HG03354 (cell line): ENCODE measurements around the gene MLC1.

Experiments
- ATAC-seq: cut with Tn5 transposase; IDR thresholded peaks from one replicate; pipeline ENCODE4 v1.9.1; 2021; ENCODE audit warnings: mild to moderate bottlenecking; ENCODE audit not compliant: unreplicated experiment, poor library complexity, severe bottlenecking

Gene MLC1

DNA sequence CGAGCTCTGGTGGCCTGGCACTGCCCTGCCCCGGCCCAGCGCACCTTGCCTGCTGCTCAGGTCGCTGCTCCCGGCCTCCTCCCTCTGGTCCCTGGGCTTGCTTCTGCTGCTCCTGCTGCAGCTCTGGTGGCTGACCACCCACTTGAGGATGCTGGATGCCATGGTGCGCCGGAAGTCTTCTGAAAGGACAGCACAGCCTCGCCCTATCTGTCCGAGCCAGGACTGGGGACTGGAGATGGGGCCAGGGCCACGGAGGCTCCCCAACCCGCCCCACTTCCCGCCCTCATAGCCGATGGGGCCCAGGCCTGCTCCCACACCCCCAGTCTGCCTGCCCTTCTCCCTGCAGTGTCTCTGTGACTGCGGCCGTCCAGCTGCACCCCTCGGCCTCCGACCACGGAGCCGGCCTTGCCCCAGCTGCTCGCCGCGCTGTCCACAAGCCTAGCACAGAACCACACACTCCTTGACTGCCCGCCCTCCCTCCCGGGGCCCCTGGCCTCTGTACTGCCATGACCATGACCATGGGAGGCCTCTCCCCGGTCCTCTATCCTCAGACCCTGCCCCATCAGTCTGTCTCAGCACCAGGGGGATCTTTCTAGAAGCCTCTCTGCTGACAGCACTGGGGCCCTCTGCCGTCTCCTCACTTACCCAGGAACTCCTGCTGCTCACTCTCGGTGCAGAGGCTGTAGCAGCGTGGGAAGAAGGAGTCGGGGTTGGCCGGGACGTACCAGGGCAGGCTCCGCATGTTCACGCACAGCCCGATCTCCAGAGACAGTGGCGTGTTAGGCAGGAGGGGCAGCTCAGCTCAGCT lies 39.8 kb downstream of the MLC1 start:
- no peak for ATAC-seq

DNA sequence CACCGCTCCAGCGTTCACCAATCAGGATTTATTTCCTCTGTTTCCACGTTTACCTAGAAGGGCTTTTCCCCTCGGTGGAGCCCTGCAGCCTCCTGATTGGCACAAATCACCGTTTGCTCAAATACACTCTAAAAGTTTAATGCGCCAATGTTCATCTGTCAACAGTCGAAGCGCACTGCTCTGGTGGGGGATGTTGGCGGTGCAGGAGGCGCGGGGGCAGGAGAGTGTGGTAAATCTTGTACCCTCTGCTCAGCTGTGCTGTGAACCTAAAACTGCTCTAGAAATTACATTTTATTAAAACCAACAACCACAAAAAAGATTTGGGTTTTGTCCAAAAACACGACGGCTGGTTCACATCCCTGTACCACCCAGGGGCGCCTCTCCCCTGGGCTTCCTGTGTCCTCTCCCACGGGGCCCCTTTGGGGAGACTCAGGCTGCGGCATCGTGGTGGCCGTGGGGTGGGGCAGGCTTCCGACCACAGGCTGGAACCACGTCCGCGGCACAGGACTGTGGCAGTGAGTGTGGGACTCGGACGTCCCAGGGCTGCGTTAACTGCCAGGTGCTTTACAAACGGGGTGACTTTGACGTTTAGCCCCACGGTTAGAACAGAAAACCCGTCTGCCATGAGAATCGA lies 40.6 kb downstream of the MLC1 start:
- ATAC-seq = no peak

DNA sequence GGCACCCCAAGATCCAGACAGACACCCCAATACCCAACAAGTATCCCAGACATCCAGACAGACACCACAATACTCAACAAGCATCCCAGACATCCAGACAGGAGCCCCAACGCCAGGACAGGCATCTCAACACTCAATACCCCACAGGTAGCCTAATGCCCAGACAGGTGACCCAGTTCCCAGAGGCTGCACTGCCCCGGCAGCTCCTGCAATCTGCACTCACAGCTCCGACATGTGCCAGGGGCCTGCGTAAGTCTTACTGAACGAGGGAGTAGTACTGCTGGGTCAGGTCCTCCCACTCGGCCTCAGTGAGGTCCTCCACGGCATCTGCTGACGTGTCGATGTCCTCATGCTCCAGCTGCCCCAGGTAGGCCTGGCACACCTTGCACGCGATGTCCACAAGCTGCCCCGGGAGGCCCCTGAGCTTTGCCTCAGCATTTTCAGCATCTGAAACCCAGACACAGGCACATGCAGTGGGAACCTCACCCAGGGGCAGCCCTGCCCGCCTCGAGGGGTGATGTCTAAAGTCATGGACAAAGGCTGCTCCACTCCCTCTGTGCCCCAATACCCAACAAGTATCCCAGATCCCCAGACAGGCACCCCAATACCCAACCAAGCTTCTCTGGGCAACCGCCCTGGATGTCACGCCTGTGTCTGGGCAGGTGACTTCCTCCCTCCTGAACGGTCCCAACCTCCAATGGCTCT lies 43.7 kb downstream of the MLC1 start:
- ATAC-seq = no peak

DNA sequence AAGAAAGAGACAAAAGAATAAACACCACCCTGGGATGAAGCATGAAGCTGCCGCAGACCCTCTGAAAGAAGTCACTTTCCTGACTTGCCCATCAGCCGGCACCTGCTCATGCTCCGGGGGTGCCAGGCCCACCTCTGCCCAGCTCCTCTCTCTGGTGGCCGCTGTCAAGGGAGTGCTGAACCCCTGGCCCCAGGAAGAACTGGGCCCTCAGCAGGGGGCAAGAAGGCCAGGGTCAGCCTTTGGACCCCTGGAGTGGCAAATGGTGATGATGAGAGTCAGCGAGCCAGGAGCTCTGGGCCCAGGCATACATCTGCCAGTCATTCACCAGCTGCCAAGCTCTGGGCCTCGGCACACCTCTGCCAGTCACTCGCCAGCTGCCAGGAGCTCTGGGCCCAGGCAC lies 44.5 kb downstream of the MLC1 start:
- ATAC-seq = no peak

DNA sequence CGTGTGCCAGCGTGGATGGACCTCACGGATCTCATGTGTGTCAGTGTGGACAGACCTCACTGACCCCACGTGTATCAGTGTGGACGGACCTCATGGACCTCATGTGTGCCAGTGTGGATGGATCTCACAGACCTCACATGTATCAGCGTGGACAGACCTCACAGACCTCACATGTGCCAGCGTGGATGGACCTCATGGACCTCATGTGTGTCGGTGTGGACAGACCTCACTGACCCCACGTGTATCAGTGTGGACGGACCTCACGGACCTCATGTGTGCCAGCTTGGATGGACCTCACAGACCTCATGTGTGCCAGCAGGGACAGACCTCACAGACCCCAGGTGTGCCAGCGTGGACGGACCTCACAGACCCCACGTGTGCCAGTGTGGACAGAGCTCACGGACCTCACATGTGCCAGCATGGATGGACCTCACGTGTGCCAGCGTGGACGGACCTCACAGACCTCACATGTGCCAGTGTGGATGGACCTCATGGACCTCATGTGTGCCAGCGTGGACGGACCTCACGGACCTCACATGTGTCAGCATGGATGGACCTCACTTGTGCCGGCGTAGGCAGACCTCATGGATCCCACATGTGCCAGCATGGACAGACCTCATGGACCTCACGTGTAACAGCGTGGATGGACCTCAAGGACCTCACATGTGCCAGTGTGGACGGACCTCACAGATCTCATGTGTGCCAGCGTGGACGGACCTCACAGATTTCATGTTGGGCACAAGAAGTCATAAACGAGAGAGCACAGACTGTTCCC lies 45.4 kb downstream of the MLC1 start:
- no peak for ATAC-seq

DNA sequence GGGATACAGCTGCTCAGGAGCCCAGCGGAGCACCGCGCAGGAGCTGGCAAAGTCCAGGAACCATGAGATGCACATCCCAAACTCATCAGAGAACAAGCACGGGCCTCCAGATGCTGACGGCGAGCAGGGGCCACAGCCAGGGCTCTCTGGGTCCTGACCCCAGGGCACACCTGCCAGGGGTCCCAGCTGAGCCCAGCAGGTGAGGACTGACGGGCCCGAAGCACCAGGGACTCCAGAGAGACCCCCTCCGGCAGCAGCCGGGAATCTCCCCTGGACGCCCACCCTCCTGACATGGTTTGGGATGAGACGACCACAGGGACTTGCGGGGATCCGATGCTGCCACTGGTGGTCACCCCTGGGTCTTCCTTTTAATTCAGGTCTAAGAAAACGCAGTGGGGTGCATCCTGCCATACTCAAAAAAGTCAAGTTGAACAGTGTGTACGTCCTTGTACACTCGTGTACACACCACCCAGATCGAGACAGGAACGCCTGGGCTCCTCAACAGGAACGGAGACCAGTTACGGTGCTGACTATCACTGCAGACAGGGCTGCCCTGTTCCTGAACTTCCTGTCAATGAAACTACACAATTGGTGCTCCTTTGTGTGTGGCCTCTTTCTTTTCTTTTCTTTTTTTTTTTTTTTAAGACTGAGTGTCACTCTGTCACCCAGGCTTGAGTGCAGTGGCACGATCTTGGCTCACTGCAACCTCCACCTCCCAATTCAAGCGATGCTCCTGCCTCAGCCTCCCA lies 49.1 kb downstream of the MLC1 start:
- ATAC-seq = no peak

DNA sequence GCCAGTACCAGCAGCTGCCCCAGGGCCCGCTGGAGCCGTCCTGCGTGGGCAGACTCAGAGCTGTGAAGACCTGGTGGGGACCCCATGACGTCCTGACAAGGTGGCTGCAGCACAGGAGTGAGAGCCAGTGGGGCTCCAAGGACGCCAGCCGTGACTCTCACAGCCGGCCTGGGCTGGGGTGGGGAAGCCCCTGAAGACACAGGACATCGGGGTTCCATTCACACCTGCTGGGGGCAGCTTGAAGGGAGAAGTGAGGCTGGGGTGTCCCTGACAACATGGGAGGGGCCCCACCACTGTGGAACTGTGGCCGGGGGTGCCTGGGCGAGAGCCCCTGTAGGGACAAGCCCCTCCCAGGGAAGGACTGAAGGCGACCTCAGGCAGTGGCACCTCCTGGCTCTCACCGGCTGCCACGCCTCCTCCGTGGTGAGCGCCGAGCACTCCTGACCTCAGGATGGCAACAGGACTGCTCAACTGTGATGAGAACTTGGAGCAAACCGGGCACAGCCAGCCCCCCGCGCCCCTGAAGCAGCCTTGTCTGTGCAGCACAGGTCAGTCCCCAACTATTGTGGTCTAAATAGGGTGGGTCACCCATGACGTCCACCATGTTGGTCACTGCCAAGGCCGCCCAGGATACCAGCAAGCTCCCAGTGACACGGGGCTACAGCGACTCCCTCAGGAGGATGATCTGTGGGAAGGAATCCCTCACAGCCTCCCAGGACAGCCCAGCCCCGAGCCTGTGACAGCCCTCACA lies 49.9 kb downstream of the MLC1 start:
- no peak for ATAC-seq

DNA sequence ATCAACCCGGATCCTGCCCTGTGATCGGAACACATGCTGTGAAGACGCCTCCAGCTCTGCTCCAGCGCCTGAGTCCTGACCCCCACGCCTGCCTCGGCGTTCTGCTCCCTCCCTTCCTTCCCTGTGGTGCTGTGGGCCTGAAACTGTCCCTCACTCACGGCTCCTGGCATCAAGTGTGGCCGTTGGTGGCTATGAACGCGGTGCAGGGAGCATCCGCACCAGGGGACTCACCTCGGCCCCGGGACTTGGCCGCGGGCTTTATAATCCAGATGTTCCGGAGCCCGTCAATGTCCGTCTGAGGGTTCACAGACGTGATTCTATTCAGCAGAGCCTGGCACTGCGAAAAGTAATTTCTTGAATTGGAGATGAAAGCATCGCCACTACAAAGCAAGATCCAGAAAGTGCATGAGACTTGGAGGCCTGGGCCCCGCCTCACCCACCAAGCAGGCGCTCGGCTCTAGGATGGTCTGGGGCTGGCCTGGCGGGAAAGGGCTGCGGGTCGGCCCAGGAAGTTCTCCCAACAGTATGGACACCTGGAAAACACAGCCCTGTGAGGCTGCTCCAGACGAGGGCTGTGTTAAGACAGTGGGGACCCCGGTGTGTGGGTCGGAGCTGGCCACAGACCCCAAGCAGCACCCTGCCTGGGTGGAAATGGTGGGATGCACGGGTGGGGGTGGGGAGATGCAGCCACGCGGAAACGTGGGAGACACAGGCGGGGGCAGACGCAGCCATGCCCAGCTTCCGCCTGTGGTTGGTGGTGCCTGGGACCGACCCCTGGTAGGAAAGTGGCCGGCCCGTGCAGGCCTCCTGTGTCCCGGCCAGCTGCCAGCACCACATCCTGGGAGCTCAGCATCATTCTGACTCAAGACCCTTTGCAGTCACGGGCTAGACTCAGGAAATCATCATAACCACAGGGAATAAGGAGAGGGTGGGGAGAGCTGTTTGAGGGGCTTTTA lies 50.8 kb downstream of the MLC1 start:
- ATAC-seq = no peak

DNA sequence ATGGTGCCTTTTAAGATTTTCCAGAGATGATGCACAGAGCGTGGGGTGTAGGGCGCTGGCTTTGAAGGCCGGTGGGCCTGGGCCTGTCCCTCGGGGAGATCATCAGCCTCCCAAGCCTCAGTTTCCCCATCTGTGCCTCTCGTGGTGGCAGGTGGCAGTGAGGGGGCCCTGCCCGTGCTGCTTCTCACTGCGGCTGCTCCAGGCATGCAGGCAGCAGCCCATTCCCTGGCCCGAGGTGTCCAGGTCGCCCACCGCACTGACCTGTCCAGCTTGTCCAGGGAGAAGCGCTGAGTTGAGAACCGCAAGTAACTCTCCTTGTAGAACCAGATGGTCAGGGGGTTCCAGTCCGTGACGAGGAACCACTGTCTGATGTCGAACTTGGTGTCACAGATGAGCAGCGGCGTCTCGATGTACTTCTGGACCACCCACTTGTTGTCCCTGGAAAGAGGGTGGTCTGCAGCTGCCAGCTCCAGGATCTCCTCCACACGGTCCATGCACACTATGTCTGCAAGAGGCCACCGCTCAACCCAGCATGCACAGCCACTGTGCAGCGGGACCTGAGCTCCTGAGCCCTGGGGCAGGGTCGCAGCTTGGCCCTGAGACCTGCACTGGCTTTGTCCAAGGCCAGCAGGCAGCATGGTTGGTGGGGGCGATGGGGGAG lies 52.2 kb downstream of the MLC1 start:
- no peak for ATAC-seq

DNA sequence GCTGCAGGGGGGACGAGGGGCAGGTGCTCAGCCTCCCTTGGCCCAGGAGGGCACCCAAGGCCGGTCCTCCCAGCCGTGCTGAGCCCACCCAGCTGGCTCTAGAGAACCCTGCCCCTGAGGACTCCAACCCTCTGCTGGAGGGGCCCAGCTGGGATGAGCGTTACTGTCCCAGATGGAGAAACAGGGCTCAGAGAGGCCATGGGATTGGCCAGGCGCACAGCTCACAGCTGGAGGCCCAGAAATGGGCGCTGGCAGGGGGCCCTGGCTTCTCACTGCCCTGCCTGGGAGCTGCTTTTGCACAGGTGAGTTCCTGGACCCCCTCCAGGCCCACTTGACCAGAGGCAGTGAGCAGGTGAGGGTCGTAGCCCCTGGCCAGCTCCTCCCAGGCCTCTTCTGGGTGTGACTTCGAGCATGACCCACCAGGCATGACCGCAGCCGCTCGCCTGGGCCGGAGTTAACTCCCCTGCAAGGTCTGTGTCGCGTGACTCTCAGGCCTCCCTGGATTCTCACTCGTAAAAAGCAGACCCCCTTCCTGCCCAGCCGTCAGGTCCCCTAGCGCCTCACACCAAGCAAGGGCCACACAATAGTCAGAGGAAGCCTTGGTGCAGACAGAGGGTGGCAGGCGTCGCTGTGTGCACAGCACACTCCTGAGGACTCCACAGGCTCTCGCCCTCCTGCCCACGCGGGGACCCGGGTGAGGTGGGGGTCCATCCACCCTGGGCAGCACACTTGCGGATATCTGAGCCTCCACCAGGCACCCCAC lies 52.9 kb downstream of the MLC1 start:
- no peak for ATAC-seq

DNA sequence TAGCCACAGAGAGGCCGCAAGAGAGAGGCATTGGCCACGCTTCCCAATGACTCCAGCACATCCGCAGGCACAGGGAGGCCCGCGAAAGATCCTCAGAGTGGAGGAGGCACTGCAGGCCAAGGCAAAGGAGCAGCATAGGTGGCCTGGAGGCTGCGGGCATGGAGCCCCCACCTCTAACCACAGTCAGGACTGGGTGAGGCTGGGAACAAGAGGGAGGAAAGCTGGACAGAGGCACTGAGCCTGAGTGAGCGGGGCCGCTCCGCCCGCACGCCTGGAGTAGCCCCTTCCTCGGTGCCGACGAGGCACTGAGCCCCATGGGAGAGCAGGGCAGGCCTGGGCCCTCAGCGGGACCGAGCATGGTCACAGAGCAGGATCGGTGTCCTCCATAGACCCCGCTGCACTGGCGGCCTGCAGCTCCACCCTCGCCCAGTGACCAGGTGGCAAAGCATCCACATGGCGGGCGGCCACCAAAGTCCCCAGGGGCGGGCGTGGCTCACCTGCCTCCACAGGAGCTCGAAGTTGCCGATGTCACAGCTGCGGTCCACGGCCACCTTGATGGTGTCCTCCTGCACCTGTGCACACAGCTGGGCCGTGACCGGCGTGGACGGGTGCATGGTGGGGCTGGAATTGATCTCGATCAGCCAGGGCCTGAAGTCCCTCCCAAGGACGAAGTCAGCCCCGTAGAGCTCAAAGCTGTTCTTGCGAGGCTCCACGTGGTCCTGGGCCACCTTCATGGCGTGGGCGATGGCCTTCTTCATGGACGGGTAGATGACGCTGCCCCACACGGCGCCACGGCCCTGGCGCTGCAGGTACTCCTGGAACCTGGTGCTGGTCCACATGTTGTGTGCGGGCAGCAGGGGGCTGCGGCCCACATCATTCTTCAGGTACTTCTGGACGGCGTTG lies 53.8 kb downstream of the MLC1 start:
- no peak for ATAC-seq

DNA sequence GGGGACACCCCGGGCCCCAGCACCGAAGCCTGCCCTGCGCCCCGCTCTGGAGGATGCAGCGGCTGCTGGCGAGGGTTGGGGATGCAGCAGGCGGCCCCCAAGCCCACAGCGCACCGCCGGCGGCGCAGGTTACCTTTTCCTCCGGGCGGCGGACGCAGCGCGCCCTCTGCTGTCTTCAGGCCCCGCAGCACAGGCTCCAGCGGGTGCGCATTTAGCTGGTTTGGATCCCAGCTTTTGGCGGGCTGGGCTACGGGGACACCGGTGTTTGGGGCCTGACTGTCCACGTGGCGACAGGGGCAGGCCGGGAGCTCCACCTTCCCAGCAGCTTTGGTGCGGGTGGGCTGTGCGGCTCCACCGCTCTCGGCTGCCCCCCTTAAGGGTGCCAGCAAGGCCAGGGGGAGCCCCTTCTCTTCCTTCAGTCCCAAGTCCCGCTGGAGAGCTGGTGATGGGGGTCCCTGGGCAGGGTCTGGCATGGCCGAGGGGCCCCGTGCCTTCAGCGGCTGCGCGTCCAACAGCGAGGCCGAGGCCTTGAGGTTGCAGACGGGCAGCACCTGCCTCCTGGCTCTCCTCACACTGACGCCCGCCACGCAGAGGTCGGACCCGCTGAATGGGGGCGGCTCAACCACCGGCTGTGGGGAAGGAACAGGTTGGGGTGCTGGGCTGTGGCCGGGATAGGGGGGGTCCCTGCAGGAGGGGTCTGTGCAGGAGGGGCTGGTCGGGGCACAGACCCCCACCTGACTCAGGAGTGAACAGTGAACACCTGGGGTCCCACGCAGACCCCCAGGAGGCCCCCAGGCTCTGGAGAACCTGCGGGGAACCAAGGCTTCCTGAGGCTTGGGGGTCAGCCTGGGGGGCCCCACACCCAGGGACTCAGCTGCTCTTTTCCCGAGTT lies 54.7 kb downstream of the MLC1 start:
- ATAC-seq = no peak

DNA sequence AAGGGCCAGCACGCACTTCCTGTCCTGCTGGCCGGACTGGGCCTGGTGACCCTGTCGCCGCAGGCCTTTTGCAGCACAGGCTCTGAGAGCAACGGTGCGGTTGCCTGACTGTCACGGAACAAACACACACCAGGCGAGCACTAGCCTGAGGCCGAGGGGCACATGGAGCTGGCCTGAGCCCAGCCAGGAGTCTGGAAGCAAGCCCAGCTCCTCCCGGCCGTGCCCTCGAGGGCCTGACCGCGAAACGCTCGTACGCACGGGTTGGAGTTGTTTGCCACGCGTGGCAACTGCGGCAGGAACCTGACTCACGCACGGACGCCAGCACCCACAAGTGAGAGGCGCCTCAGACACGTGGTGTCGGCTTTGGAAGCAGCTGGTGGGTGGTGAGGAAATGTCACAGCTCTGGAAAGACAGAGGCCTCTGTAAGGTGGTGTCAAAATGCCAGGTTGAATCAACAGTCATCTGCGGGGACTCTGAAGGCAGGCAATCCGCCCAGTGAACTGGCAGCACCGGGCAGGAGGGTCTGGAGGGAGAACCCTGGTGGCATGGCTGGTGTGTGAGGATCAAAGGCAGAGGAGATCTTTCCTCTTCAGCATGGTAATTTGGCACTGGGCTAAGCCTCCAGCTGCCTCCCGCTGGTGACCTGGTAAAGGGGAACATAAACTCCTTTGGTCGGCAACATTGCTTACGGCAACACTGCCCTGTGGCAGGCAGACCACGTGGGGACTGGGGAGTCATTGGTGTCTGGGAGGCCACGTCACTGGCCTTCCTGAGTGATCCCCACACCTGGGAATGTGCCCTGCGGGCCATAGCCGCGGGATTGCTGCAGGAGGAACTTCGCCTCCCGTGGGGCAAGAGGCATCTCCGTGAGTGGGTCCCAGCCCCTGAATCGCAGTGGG lies 57.3 kb downstream of the MLC1 start:
- ATAC-seq = no peak

DNA sequence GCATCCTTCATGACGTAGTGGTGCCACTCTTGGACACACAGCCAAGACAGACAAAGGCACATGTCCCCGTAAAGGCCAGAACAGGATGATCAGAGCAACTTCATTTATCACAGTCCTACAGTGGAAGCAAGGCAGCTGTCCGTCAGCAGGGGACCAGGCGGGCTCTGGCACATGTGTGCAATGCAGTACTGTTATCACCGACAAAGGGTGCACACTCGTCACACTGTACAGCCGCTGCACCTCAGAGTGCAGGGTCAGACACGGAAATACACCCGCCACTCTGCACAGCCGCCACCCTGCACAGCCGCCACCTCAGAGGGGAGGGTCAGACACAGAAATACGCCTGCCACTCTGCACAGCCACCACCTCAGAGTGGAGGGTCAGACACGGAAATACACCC lies 59.2 kb downstream of the MLC1 start:
- ATAC-seq = no peak
